Activated CD4-positive, alpha-beta T cell treated with anti-CD3 and anti-CD28 coated beads, Interleukin-2, amount 10 ng/mL, durations not matched to agents 24 days and 14 days (primary cell): ENCODE results near the gene COG2. TPM values are rescaled to one million over a fixed set of nuclear protein-coding genes. Genes with fewer than 3 reads are reported as not detected.

Experiments
- DNase-seq: peaks from one replicate; pipeline ENCODE4 v3.0.0; 2022
- H3K27ac Mint-ChIP-seq: one replicate; pipeline ENCODE4 v1.8.0; 2022; ENCODE audit warnings: mild to moderate bottlenecking, mixed read lengths
- H3K27me3 Mint-ChIP-seq: one replicate; pipeline ENCODE4 v1.8.0; 2022; ENCODE audit warnings: mixed read lengths
- H3K36me3 Mint-ChIP-seq: one replicate; pipeline ENCODE4 v1.8.0; 2022; ENCODE audit warnings: low read depth, mild to moderate bottlenecking, mixed read lengths
- H3K4me1 Mint-ChIP-seq: one replicate; pipeline ENCODE4 v1.8.0; 2021; ENCODE audit warnings: mixed read lengths
- H3K4me3 Mint-ChIP-seq: one replicate; pipeline ENCODE4 v1.8.0; 2022; ENCODE audit warnings: mild to moderate bottlenecking, moderate library complexity, mixed read lengths
- H3K9me3 Mint-ChIP-seq: one replicate; pipeline ENCODE4 v1.8.0; 2021; ENCODE audit warnings: mixed read lengths
- intact Hi-C: fragments of 100-400 bp; cut with micrococcal nuclease; formaldehyde crosslinking; loops from one replicate; pipeline ENCODE4 v1.15.1; 2023
- total RNA-seq: library from RNA; stranded (reverse); gene quantifications from 2 replicates; pipeline ENCODE4 v1.2.3, GENCODE V29; 2022

COG2 gene
- total RNA-seq, 1 donor from 2014 or later = 47.4 TPM

DNA sequence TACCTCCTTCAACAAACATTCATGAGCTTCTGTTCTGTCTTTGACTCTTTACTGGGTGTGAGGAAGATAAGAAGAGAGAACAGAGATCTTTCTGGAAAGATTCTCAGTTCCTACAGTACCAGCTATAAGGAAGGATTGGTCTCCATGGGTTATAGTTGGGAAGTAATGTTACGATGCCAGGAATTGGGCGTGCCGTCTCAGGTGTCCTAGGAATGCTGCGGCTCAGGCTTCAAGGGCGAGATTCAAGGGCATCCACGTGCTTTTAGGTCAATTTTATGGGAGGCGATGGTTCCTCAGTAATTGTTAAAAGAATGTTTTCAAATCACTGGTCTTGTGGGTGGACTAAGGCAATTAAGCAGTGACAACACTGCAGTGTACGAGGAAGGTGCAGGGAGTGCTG lies 27.3 kb downstream of the COG2 start:
- no peak overlapping the region for H3K4me3 Mint-ChIP-seq
- DNase-seq = no peak
- no peak overlapping the region for H3K27ac Mint-ChIP-seq
- peaks cover 60% of the 10 kb centered on the region for H3K36me3 Mint-ChIP-seq
- H3K4me1 Mint-ChIP-seq = no peaks in the 10 kb centered on the region
- H3K9me3 Mint-ChIP-seq = no peaks in the 10 kb centered on the region
- intact Hi-C loops = no loop called here
- no peaks in the 10 kb centered on the region for H3K27me3 Mint-ChIP-seq

DNA sequence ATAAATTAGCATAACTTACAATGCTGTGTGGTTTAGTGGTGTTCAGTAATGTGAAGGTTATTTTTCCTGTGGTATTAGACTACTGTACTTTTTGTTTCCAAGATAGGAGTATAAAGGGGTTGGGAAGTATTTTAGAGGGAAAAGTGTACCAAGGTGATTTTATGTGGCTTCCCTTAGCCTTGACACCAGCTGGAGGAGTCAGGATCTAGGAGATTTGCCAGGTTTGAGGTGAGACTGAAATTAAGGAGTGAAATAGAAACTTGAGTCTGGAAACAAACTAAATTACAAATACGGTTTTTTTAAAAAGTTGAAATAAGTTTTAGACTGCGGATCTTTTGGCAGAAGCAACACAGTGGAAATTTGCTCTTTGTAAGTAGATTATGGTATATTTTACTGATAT lies 32.3 kb downstream of the COG2 start:
- H3K27me3 Mint-ChIP-seq = no peaks in the 10 kb centered on the region
- no peak overlapping the region for H3K4me3 Mint-ChIP-seq
- H3K27ac Mint-ChIP-seq = no peak overlapping the region
- no peaks in the 10 kb centered on the region for H3K9me3 Mint-ChIP-seq
- intact Hi-C loops = no loop called here
- no peaks in the 10 kb centered on the region for H3K4me1 Mint-ChIP-seq
- H3K36me3 Mint-ChIP-seq = peaks cover 57% of the 10 kb centered on the region
- DNase-seq = no peak

DNA sequence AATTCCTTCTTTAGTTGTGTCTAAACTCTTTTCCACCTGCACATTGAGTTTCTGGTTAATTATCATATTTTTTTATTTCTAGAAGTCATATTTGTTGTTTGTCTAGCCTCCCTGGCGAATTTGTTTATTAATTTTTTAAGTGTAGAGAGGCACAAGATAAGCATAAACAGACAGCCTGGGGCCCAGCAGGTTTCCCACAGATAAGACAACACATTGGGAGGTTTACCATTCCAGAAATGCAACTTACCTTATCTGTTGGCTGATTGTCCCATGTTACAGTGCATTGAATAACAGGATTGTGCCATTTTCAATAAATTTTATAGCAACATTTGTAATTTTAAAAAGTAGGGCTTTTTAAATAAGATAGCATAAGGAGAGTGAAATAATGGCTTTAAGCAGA lies 34.9 kb downstream of the COG2 start:
- Mint-ChIP-seq H3K27ac (no peak overlapping the region), H3K4me1 (peaks cover 2% of the 10 kb centered on the region), H3K4me3 (no peak overlapping the region), H3K27me3 (no peaks in the 10 kb centered on the region), H3K36me3 (peaks cover 52% of the 10 kb centered on the region), H3K9me3 (no peaks in the 10 kb centered on the region)
- intact Hi-C loops = no loop called here
- no peak for DNase-seq

DNA sequence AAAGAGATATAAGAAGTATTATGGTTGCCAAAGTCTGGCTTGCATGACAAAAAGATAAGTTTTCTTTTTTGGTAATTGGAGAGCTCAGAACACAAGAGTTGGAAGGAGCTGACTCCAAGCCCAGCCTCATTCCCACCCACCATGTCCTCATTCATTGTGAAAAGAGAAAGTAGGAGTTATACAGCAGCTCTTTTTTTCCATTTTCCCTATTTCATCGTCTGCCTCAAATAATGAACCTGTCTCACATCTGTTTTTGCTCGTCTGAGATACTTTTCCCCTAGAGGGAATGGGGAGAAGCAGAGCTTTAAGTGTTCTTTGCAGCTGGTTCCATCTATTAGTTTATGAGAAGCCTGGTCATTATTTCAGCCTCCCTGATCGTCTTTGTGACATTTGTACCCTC lies 36.9 kb downstream of the COG2 start:
- H3K36me3 Mint-ChIP-seq = peaks cover 44% of the 10 kb centered on the region
- no peak overlapping the region for H3K27ac Mint-ChIP-seq
- H3K9me3 Mint-ChIP-seq = no peaks in the 10 kb centered on the region
- intact Hi-C loops = no loop called here
- H3K4me1 Mint-ChIP-seq = peaks cover 2% of the 10 kb centered on the region
- no peak overlapping the region for H3K4me3 Mint-ChIP-seq
- DNase-seq = no peak
- H3K27me3 Mint-ChIP-seq = no peaks in the 10 kb centered on the region

DNA sequence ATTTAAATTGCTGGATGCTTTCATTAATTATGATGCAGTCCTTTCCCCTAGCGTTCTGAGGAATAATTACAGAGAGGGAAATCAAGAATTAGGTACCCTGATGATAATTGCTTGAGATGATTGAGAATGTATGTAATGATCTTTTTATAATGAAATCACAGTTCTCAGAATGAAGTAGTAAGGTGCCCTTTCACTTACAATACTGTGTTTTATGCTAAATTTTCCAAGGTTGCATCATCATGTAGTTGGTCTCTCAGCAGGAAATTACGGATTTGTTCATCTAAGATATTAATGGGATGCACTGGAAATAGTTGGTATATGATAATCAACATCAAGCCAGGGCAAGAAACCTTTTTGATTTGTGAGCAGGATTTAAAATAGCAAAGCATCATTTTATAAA lies 37.5 kb downstream of the COG2 start:
- Mint-ChIP-seq H3K27ac (no peak overlapping the region), H3K36me3 (peaks cover 46% of the 10 kb centered on the region), H3K9me3 (no peaks in the 10 kb centered on the region), H3K4me3 (no peak overlapping the region), H3K4me1 (peaks cover 2% of the 10 kb centered on the region), H3K27me3 (no peaks in the 10 kb centered on the region)
- intact Hi-C loops = no loop called here
- no peak for DNase-seq

DNA sequence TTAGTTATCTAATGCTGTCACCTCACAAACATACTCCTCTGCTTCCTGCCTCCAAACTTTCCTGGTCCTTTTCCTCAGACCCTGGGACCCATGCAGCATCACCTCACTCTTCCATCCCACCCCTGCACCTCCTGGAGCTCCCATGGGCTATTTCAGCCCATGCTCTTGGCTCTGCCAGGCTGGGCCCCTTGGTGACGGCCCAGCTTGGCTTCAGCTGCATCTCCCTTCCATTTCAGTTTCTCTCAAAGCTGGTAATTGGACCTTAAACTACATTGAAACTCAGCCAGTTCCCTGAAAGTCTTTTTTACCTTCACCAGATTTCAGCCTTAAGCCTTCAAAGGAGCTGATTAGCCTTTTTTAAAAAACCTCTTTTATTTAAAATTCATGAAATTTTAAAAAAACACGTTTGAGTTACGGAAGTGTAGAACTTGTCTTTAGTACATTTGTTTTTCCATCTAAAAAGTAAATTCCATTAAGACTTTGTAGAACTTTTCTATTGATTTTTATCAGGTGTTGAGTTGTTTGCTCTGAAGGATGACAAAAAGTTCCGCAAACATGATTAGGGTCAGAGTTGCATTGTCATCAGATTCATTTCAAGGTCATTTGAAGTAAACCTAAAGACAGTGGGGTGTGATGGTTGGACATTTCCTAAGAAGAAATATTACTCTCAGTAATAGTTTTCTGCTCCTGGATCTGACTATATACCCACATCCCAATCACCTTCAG lies 38.2 kb downstream of the COG2 start:
- H3K4me3 Mint-ChIP-seq = no peak overlapping the region
- H3K36me3 Mint-ChIP-seq = peaks cover 48% of the 10 kb centered on the region

DNA sequence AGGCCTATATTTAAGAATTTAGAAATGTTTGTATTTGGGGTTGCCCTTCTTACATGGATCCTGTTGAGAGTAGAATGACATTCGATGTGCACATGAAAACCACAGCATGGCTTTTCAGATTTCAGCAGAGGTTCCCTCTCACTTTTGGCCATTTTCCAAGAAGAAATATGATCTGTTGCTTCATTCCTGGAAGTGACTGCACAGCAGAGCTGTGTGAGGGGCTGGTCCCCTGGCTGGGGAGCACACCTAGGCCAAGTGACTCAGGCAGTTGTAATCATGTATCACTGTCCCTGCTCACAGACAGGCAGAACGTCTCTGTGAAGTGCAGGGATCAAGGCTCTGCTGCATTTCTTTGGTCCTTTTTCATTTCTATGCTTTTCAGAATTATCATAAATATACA lies 39.3 kb downstream of the COG2 start:
- Mint-ChIP-seq H3K27me3 (no peaks in the 10 kb centered on the region), H3K4me3 (no peak overlapping the region), H3K36me3 (peaks cover 43% of the 10 kb centered on the region), H3K27ac (no peak overlapping the region), H3K9me3 (no peaks in the 10 kb centered on the region), H3K4me1 (peaks cover 2% of the 10 kb centered on the region)
- intact Hi-C loops = no loop called here
- DNase-seq = no peak

More for the DNA sequence above, 38.2 kb downstream of the COG2 start:
- intact Hi-C loops = no loop called here
- Mint-ChIP-seq H3K27me3 (no peaks in the 10 kb centered on the region), H3K27ac (no peak overlapping the region), H3K9me3 (no peaks in the 10 kb centered on the region), H3K4me1 (peaks cover 2% of the 10 kb centered on the region)
- no peak for DNase-seq

DNA sequence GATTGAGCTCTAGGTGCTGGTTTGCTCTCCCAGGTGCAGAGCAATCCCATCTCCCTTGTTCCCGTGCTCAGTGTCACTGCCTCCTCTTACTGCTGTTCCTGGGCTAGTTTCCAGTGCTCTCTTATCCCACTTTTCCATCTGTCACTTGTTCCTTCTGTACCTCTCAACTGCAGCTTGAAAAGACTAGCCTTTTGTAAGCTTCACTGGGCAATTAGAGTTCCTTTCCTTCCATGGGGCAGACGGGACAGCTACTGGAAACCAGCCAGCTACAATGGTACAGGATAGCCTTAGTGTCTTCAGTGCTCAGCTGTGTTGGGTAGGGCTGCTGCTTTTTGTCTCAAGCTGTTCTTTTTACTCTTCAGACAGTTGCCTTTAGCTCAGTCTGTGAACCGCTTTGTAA lies 40.0 kb downstream of the COG2 start:
- intact Hi-C loops = no loop called here
- no peak overlapping the region for H3K4me3 Mint-ChIP-seq
- DNase-seq = no peak
- no peak overlapping the region for H3K27ac Mint-ChIP-seq
- peaks cover 45% of the 10 kb centered on the region for H3K36me3 Mint-ChIP-seq
- no peaks in the 10 kb centered on the region for H3K27me3 Mint-ChIP-seq
- peaks cover 2% of the 10 kb centered on the region for H3K4me1 Mint-ChIP-seq
- no peaks in the 10 kb centered on the region for H3K9me3 Mint-ChIP-seq

DNA sequence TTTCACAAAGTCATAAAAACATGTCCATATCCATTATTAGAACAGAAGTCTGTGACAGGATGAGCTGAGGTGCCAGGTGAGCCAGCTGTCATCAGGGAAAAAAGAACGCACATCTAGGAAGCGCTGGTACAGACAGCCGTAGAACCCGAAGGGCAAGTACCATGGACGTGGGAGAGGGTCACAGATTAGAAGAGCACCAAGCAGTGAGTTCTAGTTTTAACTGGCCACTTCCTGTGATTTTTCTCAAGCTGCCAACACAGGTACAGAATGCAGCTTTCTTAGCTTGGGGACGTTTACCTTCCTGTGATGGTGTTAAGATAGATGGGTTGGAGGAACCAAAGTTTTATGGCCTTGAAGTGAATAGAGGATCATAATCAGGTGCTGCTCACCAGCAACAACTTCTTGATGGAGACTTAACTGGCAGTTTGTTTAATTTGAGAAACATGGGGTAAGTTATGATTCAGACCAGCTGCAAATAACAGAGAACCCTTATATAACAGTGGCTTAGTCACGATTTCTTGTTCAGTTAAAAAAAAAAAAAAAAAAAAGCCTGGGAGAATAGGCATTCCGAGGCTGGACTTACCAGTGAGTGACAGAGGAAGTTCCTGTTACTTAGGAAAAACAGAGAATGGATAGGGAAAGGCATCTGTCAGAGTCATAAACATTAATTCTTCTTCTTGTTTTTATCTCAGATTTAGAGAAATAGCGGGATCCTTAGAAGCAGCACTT lies 40.8 kb downstream of the COG2 start:
- Mint-ChIP-seq H3K27me3 (no peaks in the 10 kb centered on the region), H3K36me3 (peaks cover 46% of the 10 kb centered on the region), H3K4me1 (peaks cover 2% of the 10 kb centered on the region), H3K9me3 (no peaks in the 10 kb centered on the region), H3K4me3 (no peak overlapping the region), H3K27ac (no peak overlapping the region)
- intact Hi-C loops = no loop called here
- DNase-seq = no peak

DNA sequence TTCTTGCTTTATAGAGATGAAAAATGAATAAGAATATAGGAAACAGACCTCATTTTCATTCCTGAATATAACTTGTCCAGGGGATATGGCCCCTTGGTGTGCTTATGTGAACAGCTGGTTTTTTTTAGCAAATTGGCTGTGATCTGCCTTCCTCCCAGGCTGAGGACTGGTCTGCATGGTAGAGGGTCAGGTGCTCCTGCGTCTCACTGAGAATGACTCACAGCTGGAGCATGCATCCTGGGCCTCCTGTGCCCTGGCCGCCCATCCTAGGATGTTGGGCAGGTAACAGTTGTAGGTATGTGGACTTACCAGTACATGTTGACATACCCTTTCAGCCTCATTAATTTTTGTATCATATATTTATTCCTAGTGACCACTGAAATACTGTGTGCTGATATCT lies 41.9 kb downstream of the COG2 start:
- H3K4me3 Mint-ChIP-seq = no peak overlapping the region
- peaks cover 2% of the 10 kb centered on the region for H3K4me1 Mint-ChIP-seq
- no peak for DNase-seq
- H3K27me3 Mint-ChIP-seq = no peaks in the 10 kb centered on the region
- H3K9me3 Mint-ChIP-seq = no peaks in the 10 kb centered on the region
- H3K36me3 Mint-ChIP-seq = peaks cover 43% of the 10 kb centered on the region
- intact Hi-C loops = no loop called here
- H3K27ac Mint-ChIP-seq = no peak overlapping the region

DNA sequence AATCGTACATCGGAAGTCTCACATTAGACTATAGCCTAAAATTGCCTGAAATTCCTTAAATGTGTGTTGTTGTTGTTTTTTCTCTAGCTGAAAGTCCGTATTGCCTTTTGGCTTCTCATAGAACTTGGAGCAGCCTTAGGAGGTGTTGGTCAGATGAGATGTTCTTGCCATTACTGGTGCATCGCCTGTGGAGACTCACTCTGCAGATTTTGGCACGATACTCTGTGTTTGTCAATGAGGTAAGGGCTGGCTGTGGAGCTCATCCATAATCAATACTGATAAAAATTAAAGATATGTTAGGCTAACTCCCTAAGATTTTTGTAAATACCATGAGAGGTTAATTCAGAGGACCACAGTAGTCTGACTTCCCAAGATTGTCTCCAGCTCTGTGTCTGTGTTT lies 42.7 kb downstream of the COG2 start:
- intact Hi-C loops = no loop called here
- no peak for DNase-seq
- H3K9me3 Mint-ChIP-seq = no peaks in the 10 kb centered on the region
- no peak overlapping the region for H3K27ac Mint-ChIP-seq
- peaks cover 2% of the 10 kb centered on the region for H3K4me1 Mint-ChIP-seq
- no peak overlapping the region for H3K4me3 Mint-ChIP-seq
- H3K27me3 Mint-ChIP-seq = no peaks in the 10 kb centered on the region
- peaks cover 41% of the 10 kb centered on the region for H3K36me3 Mint-ChIP-seq

DNA sequence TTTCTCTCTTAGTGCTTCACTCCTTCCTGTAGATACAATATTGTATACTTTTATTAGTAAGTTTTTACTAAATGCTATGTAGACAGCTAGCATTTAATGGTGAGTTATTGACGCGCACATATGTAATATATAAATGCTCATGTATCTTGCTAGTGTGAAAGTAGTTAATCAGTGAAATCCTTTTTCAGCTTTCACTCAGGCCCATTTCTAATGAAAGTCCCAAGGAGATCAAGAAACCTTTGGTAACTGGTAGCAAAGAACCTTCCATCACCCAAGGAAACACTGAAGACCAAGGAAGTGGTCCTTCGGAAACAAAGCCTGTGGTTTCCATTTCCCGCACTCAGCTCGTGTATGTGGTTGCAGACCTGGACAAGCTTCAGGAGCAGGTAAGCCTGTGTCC lies 44.5 kb downstream of the COG2 start:
- Mint-ChIP-seq H3K36me3 (peaks cover 44% of the 10 kb centered on the region), H3K27me3 (no peaks in the 10 kb centered on the region), H3K4me3 (no peak overlapping the region), H3K27ac (no peak overlapping the region), H3K4me1 (no peaks in the 10 kb centered on the region), H3K9me3 (no peaks in the 10 kb centered on the region)
- no peak for DNase-seq
- intact Hi-C loops = no loop called here

DNA sequence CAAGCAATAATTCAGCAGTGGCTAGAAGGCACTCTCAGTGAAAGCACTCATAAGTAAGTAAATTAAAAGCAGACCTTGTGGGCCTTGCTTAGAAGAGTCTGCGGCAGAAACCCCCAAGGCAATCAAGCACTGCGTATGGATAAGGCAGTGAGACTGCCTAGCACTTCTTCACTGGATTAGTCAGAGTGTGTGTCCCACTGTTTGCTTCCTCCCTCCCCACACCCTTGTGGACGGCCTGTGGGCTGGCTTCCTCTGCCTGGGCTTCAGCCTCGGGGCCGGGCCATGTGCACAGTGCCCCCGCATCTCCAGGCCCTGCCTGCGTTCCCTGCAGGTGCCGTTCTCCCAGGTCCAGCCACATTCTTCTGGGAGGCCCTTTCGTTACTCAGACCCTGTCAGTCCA lies 47.8 kb downstream of the COG2 start:
- peaks cover 51% of the 10 kb centered on the region for H3K36me3 Mint-ChIP-seq
- no peaks in the 10 kb centered on the region for H3K4me1 Mint-ChIP-seq
- intact Hi-C loops = no loop called here
- no peaks in the 10 kb centered on the region for H3K27me3 Mint-ChIP-seq
- H3K4me3 Mint-ChIP-seq = no peak overlapping the region
- DNase-seq = no peak
- H3K27ac Mint-ChIP-seq = no peak overlapping the region
- no peaks in the 10 kb centered on the region for H3K9me3 Mint-ChIP-seq

DNA sequence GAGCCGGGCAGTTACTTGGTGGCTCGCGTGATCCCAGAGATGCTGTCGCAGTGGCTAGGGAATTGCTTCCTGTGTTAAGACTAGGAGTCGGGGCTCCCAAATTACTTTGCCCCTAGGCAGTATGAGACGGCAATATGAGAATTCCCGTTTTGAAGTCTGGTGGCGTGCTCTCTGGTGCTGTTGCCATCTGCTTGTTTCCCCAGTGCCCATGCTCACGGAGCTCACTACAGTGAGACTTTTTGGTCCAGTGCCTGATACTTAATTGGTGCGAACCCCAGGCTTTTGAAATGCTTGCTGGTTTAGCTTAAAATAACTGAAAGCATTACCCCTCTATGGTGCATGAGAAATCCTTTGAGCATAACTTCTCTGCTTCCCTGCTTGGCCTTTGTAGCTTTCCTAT lies 49.3 kb downstream of the COG2 start:
- no peak for DNase-seq
- Mint-ChIP-seq H3K27ac (no peak overlapping the region), H3K4me1 (no peaks in the 10 kb centered on the region), H3K27me3 (no peaks in the 10 kb centered on the region), H3K9me3 (no peaks in the 10 kb centered on the region), H3K4me3 (no peak overlapping the region), H3K36me3 (peaks cover 45% of the 10 kb centered on the region)
- intact Hi-C loops = no loop called here

DNA sequence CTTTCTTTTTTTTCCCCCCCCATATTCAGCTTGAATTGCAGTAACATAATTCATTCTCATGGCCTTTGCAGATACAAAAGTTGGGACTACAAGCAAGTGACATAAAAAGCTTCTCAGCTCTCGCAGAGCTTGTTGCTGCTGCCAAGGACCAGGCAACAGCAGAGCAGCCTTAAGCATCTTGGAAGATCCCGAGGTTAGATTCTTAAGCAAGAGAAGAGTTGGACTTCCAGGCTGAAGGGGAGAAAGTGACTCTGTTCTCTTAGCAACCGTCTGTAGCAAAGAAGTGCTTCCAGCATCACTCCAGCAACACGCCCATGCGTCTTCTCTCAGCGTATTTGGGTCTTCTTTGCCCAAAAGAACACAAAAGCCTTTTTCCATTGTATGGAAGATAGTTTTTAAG lies 50.9 kb downstream of the COG2 start:
- H3K27ac Mint-ChIP-seq = no peak overlapping the region
- no peak overlapping the region for H3K4me3 Mint-ChIP-seq
- H3K9me3 Mint-ChIP-seq = no peaks in the 10 kb centered on the region
- no peaks in the 10 kb centered on the region for H3K27me3 Mint-ChIP-seq
- H3K4me1 Mint-ChIP-seq = no peaks in the 10 kb centered on the region
- intact Hi-C loops = no loop called here
- peaks cover 35% of the 10 kb centered on the region for H3K36me3 Mint-ChIP-seq
- DNase-seq = no peak
